Measurements from ENCODE around the gene ZNF169.

Gene ZNF169

GRCh38 chr9:94259077-94259862 is at the start of gene ZNF169:
TSS of gene ZNF169 (plus strand) at chr9:94259298. CDS start at chr9:94278813, 19,515 bp downstream.
- Histone ChIP-seq H3K9me3 (ENCODE audit: insufficient read depth, low read depth, low read length) (no peaks in the 10 kb centered on the region), H3K4me1 (ENCODE audit: insufficient read depth, low read length, poor library complexity, severe bottlenecking) (peaks cover 25% of the 10 kb centered on the region), H3K4me3 (ENCODE audit: low read length, poor library complexity, severe bottlenecking) (peak within 1 kb of the TSS; percentile 89), H3K27me3 (ENCODE audit: insufficient read depth, low read length, poor library complexity, severe bottlenecking) (no peaks in the 10 kb centered on the region), H3F3A (ENCODE audit: low read depth) (no peaks in the 10 kb centered on the region), H3K4me2 (ENCODE audit: low read depth, low read length, poor library complexity, severe bottlenecking) (peak within 1 kb of the TSS; percentile 84), H4K20me1 (ENCODE audit: insufficient read depth, low read length, poor library complexity, severe bottlenecking) (no peaks in the 10 kb centered on the region), H3K9me2 (replicated peaks; ENCODE audit: low read depth, low read length) (no peaks in the 10 kb centered on the region), H3K79me2 (ENCODE audit: insufficient read depth, low read length) (peaks cover 12% of the 10 kb centered on the region; the same call in 1 of the 2 replicates), H3K9ac (ENCODE audit: low read depth, low read length, poor library complexity, severe bottlenecking) (peak within 1 kb of the TSS; percentile 79), H3K36me3 (ENCODE audit: insufficient read depth, low read length) (no peaks in the 10 kb centered on the region), H2AFZ (ENCODE audit: low read length) (peak within 1 kb of the TSS; percentile 91)
- TF ChIP-seq EZH2phosphoT487 (IDR thresholded peaks at IDR 0.05; ENCODE audit: borderline replicate concordance), result no peak
- no peak for TF ChIP-seq CTCF (conservative IDR thresholded peaks at IDR 0.05; ENCODE audit: low read length)

GRCh38 chr9:94210616-94211603 is 48.2 kb upstream of the ZNF169 start:
- Histone ChIP-seq H3K4me3 (ENCODE audit: low read length, poor library complexity, severe bottlenecking) (no peak overlapping the region), H3K79me2 (ENCODE audit: insufficient read depth, low read length) (no peaks in the 10 kb centered on the region), H3K9ac (ENCODE audit: low read depth, low read length, poor library complexity, severe bottlenecking) (no peak overlapping the region), H2AFZ (ENCODE audit: low read length) (no peak overlapping the region), H3K27me3 (ENCODE audit: insufficient read depth, low read length, poor library complexity, severe bottlenecking) (no peaks in the 10 kb centered on the region), H3K9me3 (ENCODE audit: insufficient read depth, low read depth, low read length) (no peaks in the 10 kb centered on the region), H4K20me1 (ENCODE audit: insufficient read depth, low read length, poor library complexity, severe bottlenecking) (no peaks in the 10 kb centered on the region), H3K4me1 (ENCODE audit: insufficient read depth, low read length, poor library complexity, severe bottlenecking) (no peaks in the 10 kb centered on the region), H3K36me3 (ENCODE audit: insufficient read depth, low read length) (no peaks in the 10 kb centered on the region), H3F3A (ENCODE audit: low read depth) (no peaks in the 10 kb centered on the region), H3K9me2 (replicated peaks; ENCODE audit: low read depth, low read length) (no peaks in the 10 kb centered on the region), H3K4me2 (ENCODE audit: low read depth, low read length, poor library complexity, severe bottlenecking) (no peak overlapping the region)
- TF ChIP-seq EZH2phosphoT487 (IDR thresholded peaks at IDR 0.05; ENCODE audit: borderline replicate concordance) (no peak), CTCF (conservative IDR thresholded peaks at IDR 0.05; ENCODE audit: low read length) (no peak)

GRCh38 chr9:94212091-94212490 is 47.0 kb upstream of the ZNF169 start:
- Histone ChIP-seq H3K9ac (ENCODE audit: low read depth, low read length, poor library complexity, severe bottlenecking) (no peak overlapping the region), H4K20me1 (ENCODE audit: insufficient read depth, low read length, poor library complexity, severe bottlenecking) (no peaks in the 10 kb centered on the region), H3K4me3 (ENCODE audit: low read length, poor library complexity, severe bottlenecking) (no peak overlapping the region), H3K4me2 (ENCODE audit: low read depth, low read length, poor library complexity, severe bottlenecking) (no peak overlapping the region), H3K4me1 (ENCODE audit: insufficient read depth, low read length, poor library complexity, severe bottlenecking) (no peaks in the 10 kb centered on the region), H3K79me2 (ENCODE audit: insufficient read depth, low read length) (no peaks in the 10 kb centered on the region), H2AFZ (ENCODE audit: low read length) (no peak overlapping the region), H3K27me3 (ENCODE audit: insufficient read depth, low read length, poor library complexity, severe bottlenecking) (no peaks in the 10 kb centered on the region), H3K36me3 (ENCODE audit: insufficient read depth, low read length) (no peaks in the 10 kb centered on the region), H3K9me2 (replicated peaks; ENCODE audit: low read depth, low read length) (no peaks in the 10 kb centered on the region), H3F3A (ENCODE audit: low read depth) (no peaks in the 10 kb centered on the region), H3K9me3 (ENCODE audit: insufficient read depth, low read depth, low read length) (no peaks in the 10 kb centered on the region)
- no peak for TF ChIP-seq EZH2phosphoT487 (IDR thresholded peaks at IDR 0.05; ENCODE audit: borderline replicate concordance)
- no peak for TF ChIP-seq CTCF (conservative IDR thresholded peaks at IDR 0.05; ENCODE audit: low read length)

All from Loucy (cell line).